Dedifferentiated amniotic fluid mesenchymal stem cell (primary cell): ENCODE measurements around the gene MORN2.
A peak's percentile ranks its signal among the peaks of the same experiment; 100 is the strongest.

Experiments
- DNase-seq: peaks from one replicate; pipeline ENCODE4 v3.0.0-alpha.2; 2016; ENCODE audit errors: extremely low spot score

Gene MORN2

GRCh38 chr2:38875576-38876367 is at the start of gene MORN2, which contains the start of gene DHX57:
Gene MORN2, plus strand, starts transcription at chr2:38875976.
Gene DHX57, minus strand, starts transcription at chr2:38875934. Its CDS starts 7,529 bp downstream, at chr2:38868405.
- DNase-seq: peak; percentile 75

DNA sequence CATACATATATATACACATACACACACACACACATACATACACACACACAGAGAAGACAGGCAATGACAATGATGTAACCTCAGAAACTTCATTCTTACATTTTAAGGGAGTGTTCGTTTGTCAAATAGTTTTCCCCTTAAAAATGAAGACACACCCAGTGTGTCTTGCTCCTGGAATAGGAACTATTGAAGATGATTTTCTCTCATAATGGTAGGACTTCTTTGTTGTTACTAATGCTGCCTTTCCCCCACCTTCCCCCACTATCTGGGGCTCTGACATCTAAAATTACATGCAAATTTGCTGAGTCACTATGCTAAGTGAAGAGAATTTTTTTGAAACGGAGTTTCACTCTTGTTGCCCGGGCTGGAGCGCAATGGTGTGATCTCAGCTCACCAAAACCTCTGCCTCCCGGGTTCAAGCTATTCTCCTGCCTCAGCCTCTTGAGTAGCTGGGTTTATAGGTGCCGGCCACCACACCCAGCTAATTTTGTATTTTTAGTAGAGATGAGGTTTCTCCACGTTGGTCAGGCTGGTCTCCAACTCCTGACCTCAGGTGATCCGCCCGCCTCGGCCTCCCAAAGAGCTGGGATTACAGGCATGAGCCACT is 48.1 kb upstream of the MORN2 start:
- DNase-seq: peak; percentile 69

- DNase-seq: no peak
Measured at GRCh38 chr2:38828460-38828859, 47.3 kb upstream of the MORN2 start.

- DNase-seq: no peak
Measured at GRCh38 chr2:38829971-38830370, 45.8 kb upstream of the MORN2 start.

- DNase-seq: no peak
Measured at GRCh38 chr2:38830526-38831159, 45.1 kb upstream of the MORN2 start.

DNA sequence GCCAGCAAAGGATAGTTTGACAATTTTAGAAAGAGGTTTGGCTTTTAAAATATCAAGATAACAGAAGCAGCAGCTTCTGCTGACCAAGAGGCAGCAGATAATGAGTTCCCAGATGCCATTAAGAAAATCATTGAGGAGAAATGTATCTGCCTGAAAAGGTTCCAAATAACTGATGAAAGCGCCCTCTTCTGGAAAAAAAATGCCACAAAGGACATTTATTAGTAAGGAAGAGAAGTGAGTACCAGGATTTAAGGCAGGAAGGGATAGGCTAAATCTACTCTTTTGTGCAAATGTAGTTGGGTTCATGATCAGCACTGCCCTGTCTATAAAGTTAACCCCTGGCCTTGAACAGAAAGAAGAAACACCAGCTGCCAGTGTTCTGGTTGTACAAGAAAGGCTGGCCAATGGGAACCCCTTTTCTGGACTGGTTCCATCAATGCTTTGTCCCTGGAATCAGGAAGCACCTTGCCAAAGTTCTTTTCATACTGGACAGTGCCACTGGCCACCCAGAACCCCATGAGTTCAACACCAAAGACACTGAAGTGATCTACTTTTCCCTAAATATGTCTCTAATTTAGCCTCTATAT is 40.7 kb upstream of the MORN2 start:
- DNase-seq: no peak

DNA sequence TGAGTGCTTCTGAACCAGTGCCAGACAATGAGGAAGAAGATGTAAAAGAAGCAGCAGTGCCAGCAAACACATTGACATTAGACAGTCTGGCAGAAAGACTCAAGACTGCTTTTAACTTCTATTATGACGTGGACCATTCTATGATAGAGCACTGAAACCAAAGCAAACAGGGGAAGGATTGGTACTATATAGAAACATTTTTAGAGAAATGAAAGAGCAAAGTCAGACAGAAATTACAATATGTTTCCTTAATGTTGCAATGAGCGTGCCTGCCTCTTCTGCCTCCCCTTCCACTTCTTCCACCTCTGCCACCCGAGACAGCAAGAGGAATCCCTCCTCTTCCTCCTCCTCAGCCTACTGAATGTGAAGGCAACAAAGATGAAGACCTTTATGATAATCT is 39.8 kb upstream of the MORN2 start:
- no peak for DNase-seq

DNA sequence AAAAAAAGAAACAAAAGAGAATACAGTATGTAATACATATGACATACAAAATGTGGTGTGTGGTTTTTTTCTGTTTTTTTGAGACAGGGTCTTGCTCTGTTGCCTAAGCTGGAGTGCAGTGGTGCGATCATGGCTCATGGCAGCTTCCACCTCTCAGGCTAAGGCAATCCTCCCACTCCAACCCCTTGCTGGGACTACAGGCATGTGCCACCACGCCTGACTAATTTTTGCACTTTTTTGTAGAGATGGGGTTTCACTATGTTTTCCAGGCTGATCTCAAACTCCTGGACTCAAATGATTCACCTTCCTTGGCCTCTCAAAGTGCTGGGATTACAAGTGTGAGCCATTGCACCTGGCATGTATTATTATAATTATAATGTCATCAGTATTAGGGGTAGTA is 39.0 kb upstream of the MORN2 start:
- no peak for DNase-seq

DNA sequence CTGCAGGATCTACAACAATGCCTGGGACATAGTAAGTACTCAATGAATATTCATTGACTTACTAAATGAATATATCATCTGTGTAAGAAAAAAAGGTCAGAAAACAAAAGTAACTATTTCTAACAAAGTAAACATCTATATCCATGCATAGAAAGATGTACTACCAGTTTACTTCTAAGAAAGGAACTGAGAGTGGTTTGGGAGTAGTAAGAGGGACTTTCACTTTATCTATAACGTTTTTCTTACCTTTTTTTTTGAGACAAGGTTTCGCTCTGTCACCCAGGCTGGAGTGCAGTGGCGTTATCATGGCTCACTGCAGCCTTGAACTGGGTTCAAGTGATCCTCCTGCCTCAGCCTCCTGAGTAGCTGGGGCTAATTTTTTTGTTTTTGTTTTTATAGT is 25.7 kb upstream of the MORN2 start:
- DNase-seq: no peak

- no peak for DNase-seq
Measured at GRCh38 chr2:38856165-38856564, 19.6 kb upstream of the MORN2 start.

GRCh38 chr2:38862476-38862875 is 13.3 kb upstream of the MORN2 start:
- no peak for DNase-seq

- no peak for DNase-seq
Measured at GRCh38 chr2:38863061-38863695, 12.6 kb upstream of the MORN2 start.

- no peak for DNase-seq
Measured at GRCh38 chr2:38866773-38867443, 8.9 kb upstream of the MORN2 start.

DNA sequence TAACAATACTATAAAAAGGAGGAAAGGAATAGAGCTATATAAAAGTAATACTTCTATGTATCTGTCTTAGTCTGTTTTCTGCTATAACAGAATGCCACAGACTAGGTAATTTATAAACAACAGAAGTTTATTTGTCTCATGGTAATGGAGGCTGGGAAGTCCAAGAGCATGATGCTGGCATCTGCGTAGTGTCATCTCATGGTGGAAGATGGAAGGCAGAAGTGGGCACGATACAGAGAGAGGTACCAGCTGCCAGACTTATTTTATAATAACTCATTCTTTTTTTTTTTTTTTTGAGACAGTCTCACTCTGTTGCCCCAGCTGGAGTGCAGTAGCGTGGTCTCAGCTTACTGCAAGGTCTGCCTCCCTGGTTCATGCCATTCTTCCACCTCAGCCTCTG is 4.3 kb upstream of the MORN2 start:
- no peak for DNase-seq

- DNase-seq: no peak
Measured at GRCh38 chr2:38873763-38874162, 2.0 kb upstream of the MORN2 start.

GRCh38 chr2:38875227-38875575 is 575 bp upstream of the MORN2 start:
- no peak for DNase-seq

GRCh38 chr2:38876407-38876806 is 631 bp downstream of the MORN2 start:
- DNase-seq: no peak

DNA sequence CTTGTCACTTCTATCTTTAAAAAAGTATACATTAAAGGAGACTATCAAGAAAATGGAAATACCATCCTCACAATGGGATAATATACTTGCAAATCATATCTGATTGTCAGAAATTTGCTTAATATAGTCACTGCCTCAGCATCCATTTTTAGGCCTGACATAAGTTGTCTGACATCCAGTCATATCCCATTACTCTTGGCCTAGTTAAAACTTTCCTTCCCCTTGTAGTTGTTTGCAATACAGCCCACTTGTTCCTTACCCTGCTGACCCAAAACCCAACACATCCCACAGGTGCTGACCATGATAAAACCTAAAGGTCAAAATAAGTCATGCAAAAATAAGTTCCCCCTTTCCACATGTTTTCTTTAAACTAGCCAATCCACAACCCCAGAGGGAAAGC is 10.3 kb downstream of the MORN2 start:
- no peak for DNase-seq

DNA sequence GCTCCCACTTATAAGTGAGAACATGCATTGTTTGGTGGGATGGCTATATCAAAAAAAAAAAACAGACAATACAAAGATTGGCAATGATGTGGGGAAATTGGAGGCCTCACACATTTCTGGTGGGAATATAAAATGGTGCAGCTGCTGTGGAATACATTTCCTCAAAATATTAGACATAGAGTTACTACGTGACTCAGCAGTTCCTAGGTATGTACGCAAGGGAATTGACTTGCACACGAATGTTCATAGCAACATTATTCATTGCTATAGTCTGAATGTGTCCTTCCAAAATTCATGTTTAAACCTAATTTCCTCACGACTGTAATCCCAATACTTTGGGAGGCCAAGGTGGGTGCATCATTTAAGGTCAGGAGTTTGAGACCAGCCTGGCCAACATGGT is 11.6 kb downstream of the MORN2 start:
- no peak for DNase-seq

GRCh38 chr2:38887902-38888554 is 12.3 kb downstream of the MORN2 start:
- DNase-seq: no peak

DNA sequence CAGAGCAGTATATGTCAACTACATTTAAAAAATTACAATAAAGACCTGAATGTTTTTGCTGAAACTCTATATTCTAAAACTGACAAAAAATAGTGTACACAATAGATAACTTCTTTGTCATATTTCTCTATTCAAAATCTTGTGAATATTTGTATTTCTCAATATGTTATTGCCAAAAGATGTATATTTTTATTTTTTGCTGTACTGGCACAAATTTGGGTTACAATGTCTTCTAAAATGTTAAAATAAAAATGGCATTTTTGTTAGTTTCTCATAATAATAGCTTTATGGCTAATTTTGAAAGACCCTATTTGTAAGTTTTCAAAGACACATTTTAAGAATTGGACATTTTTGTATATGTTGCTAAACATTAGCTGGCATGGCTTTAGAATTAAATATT is 13.3 kb downstream of the MORN2 start:
- no peak for DNase-seq
